ENCODE data around the gene NDUFS1. TPM values are rescaled to one million over a fixed set of nuclear protein-coding genes. Genes with fewer than 3 reads are reported as not detected.
A peak's percentile ranks its signal among the peaks of the same experiment; 100 is the strongest.
"Not testable (repeated sequence)": the region's sequence is repeated elsewhere in the genome, so short reads cannot be mapped to it uniquely, and the experiment has no call there.

NDUFS1 gene
- polyA plus RNA-seq, 1 donor from 2014 or later: 24.3 TPM

- H3K36me3 Mint-ChIP-seq: peaks cover 3% of the 10 kb centered on the region
- no peak overlapping the region for H3K27ac Mint-ChIP-seq
- H3K27me3 Mint-ChIP-seq: no peaks in the 10 kb centered on the region
- H3K4me1 Mint-ChIP-seq: no peaks in the 10 kb centered on the region
- H3K4me3 Mint-ChIP-seq: no peak overlapping the region
- no peaks in the 10 kb centered on the region for H3K9me3 Mint-ChIP-seq
Measured at GRCh38 chr2:206176121-206176520, 16.9 kb upstream of the NDUFS1 start.

GRCh38 chr2:206173147-206173546 is 13.9 kb upstream of the NDUFS1 start:
- H3K27ac Mint-ChIP-seq: no peak overlapping the region
- peaks cover 6% of the 10 kb centered on the region for H3K36me3 Mint-ChIP-seq
- H3K4me1 Mint-ChIP-seq: no peaks in the 10 kb centered on the region
- no peaks in the 10 kb centered on the region for H3K27me3 Mint-ChIP-seq
- H3K4me3 Mint-ChIP-seq: no peak overlapping the region
- no peaks in the 10 kb centered on the region for H3K9me3 Mint-ChIP-seq

- not testable (repeated sequence) for H3K36me3 Mint-ChIP-seq, H3K27ac Mint-ChIP-seq
Measured at GRCh38 chr2:206171624-206172397, 12.6 kb upstream of the NDUFS1 start.

GRCh38 chr2:206168230-206168629 is 9.0 kb upstream of the NDUFS1 start:
- not testable (repeated sequence) for H3K27me3 Mint-ChIP-seq, H3K4me3 Mint-ChIP-seq, H3K4me1 Mint-ChIP-seq, H3K27ac Mint-ChIP-seq, H3K9me3 Mint-ChIP-seq
- peaks cover 11% of the 10 kb centered on the region for H3K36me3 Mint-ChIP-seq

More at GRCh38 chr2:206171624-206172397, 12.6 kb upstream of the NDUFS1 start:
- not testable (repeated sequence) for H3K4me3 Mint-ChIP-seq, H3K4me1 Mint-ChIP-seq, H3K27me3 Mint-ChIP-seq, H3K9me3 Mint-ChIP-seq

- peak overlapping the region in 1 of 3 donors; percentile 45 for H3K27ac Mint-ChIP-seq
- no peaks in the 10 kb centered on the region for H3K9me3 Mint-ChIP-seq
- H3K27me3 Mint-ChIP-seq: no peaks in the 10 kb centered on the region
- H3K36me3 Mint-ChIP-seq: peaks cover 10% of the 10 kb centered on the region
- H3K4me1 Mint-ChIP-seq: peaks cover 17 to 30% (median 28%) of the 10 kb centered on the region in 3 donors
- peak overlapping the region in 1 of 4 donors; percentile 70 for H3K4me3 Mint-ChIP-seq
Measured at GRCh38 chr2:206164261-206164862, 5.1 kb upstream of the NDUFS1 start.

- Mint-ChIP-seq H3K36me3 (peaks cover 11% of the 10 kb centered on the region), H3K9me3 (no peaks in the 10 kb centered on the region), H3K4me3 (peak overlapping the region in 1 of 4 donors; percentile 70), H3K27me3 (no peaks in the 10 kb centered on the region), H3K4me1 (peaks cover 19 to 39% (median 33%) of the 10 kb centered on the region in 3 donors), H3K27ac (peak overlapping the region in 1 of 3 donors; percentile 47)
Measured at GRCh38 chr2:206163251-206163880, 4.1 kb upstream of the NDUFS1 start.

- peaks cover 11% of the 10 kb centered on the region for H3K36me3 Mint-ChIP-seq
- H3K4me1 Mint-ChIP-seq: peaks cover 22 to 43% (median 38%) of the 10 kb centered on the region in 3 donors
- H3K27me3 Mint-ChIP-seq: not testable (repeated sequence)
Measured at GRCh38 chr2:206162401-206162800, 3.2 kb upstream of the NDUFS1 start.

GRCh38 chr2:206160807-206161179 is 1.5 kb upstream of the NDUFS1 start:
- no peaks in the 10 kb centered on the region for H3K27me3 Mint-ChIP-seq
- H3K36me3 Mint-ChIP-seq: peaks cover 6% of the 10 kb centered on the region
- H3K4me3 Mint-ChIP-seq: peak overlapping the region; percentile 99 to 100 (median 100)
- peaks cover 30 to 45% (median 43%) of the 10 kb centered on the region in 3 donors for H3K4me1 Mint-ChIP-seq
- H3K9me3 Mint-ChIP-seq: no peaks in the 10 kb centered on the region
- peak overlapping the region; percentile 8 to 98 (median 78) for H3K27ac Mint-ChIP-seq

More at GRCh38 chr2:206162401-206162800, 3.2 kb upstream of the NDUFS1 start:
- not testable (repeated sequence) for H3K27ac Mint-ChIP-seq, H3K9me3 Mint-ChIP-seq
- peak overlapping the region in 1 of 4 donors; percentile 70 for H3K4me3 Mint-ChIP-seq

- Mint-ChIP-seq H3K4me1 (peaks cover 30 to 45% (median 43%) of the 10 kb centered on the region in 3 donors), H3K4me3 (peak overlapping the region; percentile 99 to 100 (median 100)), H3K9me3 (no peaks in the 10 kb centered on the region), H3K36me3 (peaks cover 6% of the 10 kb centered on the region), H3K27ac (peak overlapping the region; percentile 98 to 100 (median 98)), H3K27me3 (no peaks in the 10 kb centered on the region)
Measured at GRCh38 chr2:206160125-206160806, 1.0 kb upstream of the NDUFS1 start.

- Mint-ChIP-seq H3K4me3 (peak overlapping the region; percentile 99 to 100 (median 100)), H3K4me1 (peaks cover 32 to 46% (median 43%) of the 10 kb centered on the region in 3 donors), H3K36me3 (peaks cover 4% of the 10 kb centered on the region), H3K27ac (peak overlapping the region; percentile 98 to 100 (median 98)), H3K27me3 (no peaks in the 10 kb centered on the region), H3K9me3 (no peaks in the 10 kb centered on the region)
Measured at GRCh38 chr2:206158563-206159345, 490 bp downstream of the NDUFS1 start.

- H3K36me3 Mint-ChIP-seq, H3K27me3 Mint-ChIP-seq, H3K9me3 Mint-ChIP-seq, H3K27ac Mint-ChIP-seq: not testable (repeated sequence)
- peak overlapping the region in 3 of 4 donors; percentile 38 to 99 (median 74) for H3K4me3 Mint-ChIP-seq
- peaks cover 27 to 37% (median 36%) of the 10 kb centered on the region in 3 donors for H3K4me1 Mint-ChIP-seq
Measured at GRCh38 chr2:206157014-206157413, 2.2 kb downstream of the NDUFS1 start.

- peaks cover under 1% of the 10 kb centered on the region for H3K36me3 Mint-ChIP-seq
- H3K27ac Mint-ChIP-seq: no peak overlapping the region
- peaks cover 16 to 32% (median 20%) of the 10 kb centered on the region in 3 donors for H3K4me1 Mint-ChIP-seq
- peak overlapping the region in 1 of 4 donors; percentile 39 for H3K4me3 Mint-ChIP-seq
- no peaks in the 10 kb centered on the region for H3K27me3 Mint-ChIP-seq
- no peaks in the 10 kb centered on the region for H3K9me3 Mint-ChIP-seq
Measured at GRCh38 chr2:206154197-206154596, 5.0 kb downstream of the NDUFS1 start.

- Mint-ChIP-seq H3K4me3 (no peak overlapping the region), H3K4me1 (peaks cover 5 to 16% (median 9%) of the 10 kb centered on the region in 3 donors), H3K27ac (no peak overlapping the region), H3K27me3 (no peaks in the 10 kb centered on the region), H3K9me3 (no peaks in the 10 kb centered on the region), H3K36me3 (no peaks in the 10 kb centered on the region)
Measured at GRCh38 chr2:206150631-206151030, 8.6 kb downstream of the NDUFS1 start.

- H3K27me3 Mint-ChIP-seq: no peaks in the 10 kb centered on the region
- H3K36me3 Mint-ChIP-seq: no peaks in the 10 kb centered on the region
- no peaks in the 10 kb centered on the region for H3K9me3 Mint-ChIP-seq
- H3K4me3 Mint-ChIP-seq: no peak overlapping the region
- H3K27ac Mint-ChIP-seq: peak overlapping the region in 1 of 3 donors; percentile 78
- peaks cover 5 to 16% (median 9%) of the 10 kb centered on the region in 3 donors for H3K4me1 Mint-ChIP-seq
Measured at GRCh38 chr2:206150168-206150567, 9.1 kb downstream of the NDUFS1 start.
